A673 (cell line): ENCODE measurements around the gene INPP4B.

ENCODE experiments used
- CTCF ChIP-seq: fragments of 300-800, 200-600 bp; sonication (generic); conservative IDR thresholded peaks from 2 replicates; pipeline ENCODE4 v1.5.1; 2017; ENCODE audit warnings: low read depth, mild to moderate bottlenecking, antibody characterized with exemption, low read length, moderate library complexity, mixed read lengths
- EZH2 ChIP-seq: fragments of 200-600 bp; sonication (generic); IDR thresholded peaks from 2 replicates; pipeline ENCODE4 v1.6.1; 2017; ENCODE audit warnings: borderline replicate concordance, low read depth, mild to moderate bottlenecking, mixed read lengths, antibody characterized with exemption, low read length; ENCODE audit not compliant: poor library complexity, severe bottlenecking

DNA sequence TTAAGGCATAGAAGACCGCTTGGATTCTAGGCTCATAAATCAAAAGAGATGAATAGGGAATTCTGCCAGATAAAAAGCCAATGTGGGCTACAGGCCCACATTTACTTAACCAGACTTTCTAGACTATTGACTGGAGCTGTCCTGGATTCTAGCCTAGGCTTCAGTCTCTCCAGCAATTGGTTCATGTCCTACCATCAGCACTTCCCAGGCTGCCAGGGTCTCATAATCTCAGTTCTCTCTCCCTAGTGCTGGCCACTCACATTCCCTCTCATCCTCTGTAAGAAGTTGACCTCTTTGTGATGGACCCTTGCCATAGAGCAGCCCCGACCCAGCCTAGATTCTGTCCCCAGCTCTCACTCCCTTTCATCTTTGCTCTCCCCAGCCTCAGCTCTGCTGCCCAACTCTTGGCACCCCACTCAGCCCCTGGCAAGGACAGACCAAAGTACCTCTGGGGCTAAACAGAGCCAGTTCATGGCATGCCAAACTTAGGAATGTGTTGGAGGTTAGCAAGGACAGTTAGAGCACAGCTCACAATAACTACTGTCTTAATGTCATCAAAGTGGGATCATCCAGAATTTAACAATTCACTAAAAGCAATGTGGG is 396.2 kb downstream of the INPP4B start:
- TF ChIP-seq CTCF: no peak
- TF ChIP-seq EZH2: no peak
